ENCODE results near the gene SAXO1.

- TF ChIP-seq POLR2A (IDR thresholded peaks at IDR 0.05) (no peak), CTCF (IDR thresholded peaks at IDR 0.05) (no peak)
Observed at GRCh38 chr9:18972675-18973074, 60.3 kb downstream of the SAXO1 start.

Data from adrenal gland (tissue), 5 donors.